Adipose tissue (tissue), 3 donors: ENCODE data around the gene FBLN2. TPM values are rescaled to one million over a fixed set of nuclear protein-coding genes. Genes with fewer than 3 reads are reported as not detected.

Source experiments
- H3K27ac ChIP-seq: one replicate; pipeline ENCODE4 v1.5.1; 2013; ENCODE audit warnings: low read depth, low read length
- WGBS, 3 donors: extraction: QIAGEN DNeasy Blood & Tissue Kit; methylation state at CpG; one replicate each; pipeline ENCODE4 v1.1.7; 2013; 5-methylcytosine and 5-hydroxymethylcytosine counted together
- polyA plus RNA-seq, 3 donors: library from polyadenylated mRNA; stranded (reverse); fragments of 200-250 nt; gene quantifications; one replicate each; pipeline ENCODE4 v1.2.3, GENCODE V29; 2013
- donor health status: healthy with polysubstance abuse.
- donor health status: Bipolar disorder and iron deficiency.
- donor health status: healthy.

The FBLN2 gene
- polyA plus RNA-seq, 3 donors = 10.2 to 147 (median 91.1) TPM

- H3K27ac ChIP-seq = no peak overlapping the region
- WGBS, 3 donors = 75 to 83% (median 78%) methylated on average over 5 of the region's 5 CpGs
Measured at GRCh38 chr3:13526626-13526949, 22.3 kb upstream of the FBLN2 start.

- WGBS, 3 donors = 57 to 68% (median 63%) methylated on average over 11 of the region's 11 CpGs
- no peak overlapping the region for H3K27ac ChIP-seq
Measured at GRCh38 chr3:13528217-13528867, 20.6 kb upstream of the FBLN2 start.

GRCh38 chr3:13529196-13530112 lies 19.5 kb upstream of the FBLN2 start:
- 73 to 81% (median 78%) methylated on average over 5 of the region's 5 CpGs for WGBS, 3 donors

GRCh38 chr3:13530241-13531009 lies 18.5 kb upstream of the FBLN2 start:
- 56 to 80% (median 75%) methylated on average over 12 of the region's 12 CpGs for WGBS, 3 donors
- H3K27ac ChIP-seq = no peak overlapping the region

More at GRCh38 chr3:13529196-13530112, 19.5 kb upstream of the FBLN2 start:
- no peak overlapping the region for H3K27ac ChIP-seq

- H3K27ac ChIP-seq = no peak overlapping the region
- 66 to 76% (median 74%) methylated on average over 9 of the region's 9 CpGs for WGBS, 3 donors
Measured at GRCh38 chr3:13532085-13532484, 16.8 kb upstream of the FBLN2 start.

GRCh38 chr3:13532631-13533030 lies 16.3 kb upstream of the FBLN2 start:
- 68 to 81% (median 78%) methylated on average over 5 of the region's 5 CpGs for WGBS, 3 donors
- no peak overlapping the region for H3K27ac ChIP-seq

GRCh38 chr3:13533885-13534301 lies 15.0 kb upstream of the FBLN2 start:
- 79 to 87% (median 82%) methylated on average over 8 of the region's 8 CpGs for WGBS, 3 donors
- H3K27ac ChIP-seq = no peak overlapping the region

- H3K27ac ChIP-seq = no peak overlapping the region
- WGBS, 3 donors = 80 to 93% (median 89%) methylated on average over 10 of the region's 10 CpGs
Measured at GRCh38 chr3:13535526-13535875, 13.4 kb upstream of the FBLN2 start.

GRCh38 chr3:13535905-13536304 lies 13.0 kb upstream of the FBLN2 start:
- 63 to 76% (median 68%) methylated on average over 9 of the region's 9 CpGs for WGBS, 3 donors
- H3K27ac ChIP-seq = no peak overlapping the region

- WGBS, 3 donors = 77 to 84% (median 79%) methylated on average over 3 of the region's 3 CpGs
- H3K27ac ChIP-seq = no peak overlapping the region
Measured at GRCh38 chr3:13536432-13536831, 12.5 kb upstream of the FBLN2 start.

- H3K27ac ChIP-seq = no peak overlapping the region
- WGBS, 3 donors = 15 to 22% (median 16%) methylated on average over 8 of the region's 8 CpGs
Measured at GRCh38 chr3:13536832-13537231, 12.1 kb upstream of the FBLN2 start.

- 85 to 93% (median 90%) methylated on average over 6 of the region's 6 CpGs for WGBS, 3 donors
- H3K27ac ChIP-seq = no peak overlapping the region
Measured at GRCh38 chr3:13537244-13537908, 11.5 kb upstream of the FBLN2 start.

GRCh38 chr3:13537909-13538296 lies 11.0 kb upstream of the FBLN2 start:
- WGBS, 3 donors = 62 to 85% (median 71%) methylated on average over 6 of the region's 6 CpGs
- H3K27ac ChIP-seq = no peak overlapping the region

- WGBS, 3 donors = 80 to 90% (median 87%) methylated on average over 9 of the region's 9 CpGs
- H3K27ac ChIP-seq = no peak overlapping the region
Measured at GRCh38 chr3:13538520-13539291, 10.2 kb upstream of the FBLN2 start.

- WGBS, 3 donors = 75 to 86% (median 76%) methylated on average over 5 of the region's 5 CpGs
Measured at GRCh38 chr3:13539292-13539638, 9.7 kb upstream of the FBLN2 start.

GRCh38 chr3:13539671-13540070 lies 9.3 kb upstream of the FBLN2 start:
- H3K27ac ChIP-seq = no peak overlapping the region
- 77 to 82% (median 79%) methylated on average over 8 of the region's 8 CpGs for WGBS, 3 donors

More at GRCh38 chr3:13539292-13539638, 9.7 kb upstream of the FBLN2 start:
- H3K27ac ChIP-seq = no peak overlapping the region

GRCh38 chr3:13540297-13540995 lies 8.5 kb upstream of the FBLN2 start:
- H3K27ac ChIP-seq = no peak overlapping the region
- WGBS, 3 donors = 65 to 80% (median 71%) methylated on average over 4 of the region's 4 CpGs
